ENCODE measurements around the gene TLX2. TPM values are rescaled to one million over a fixed set of nuclear protein-coding genes. Genes with fewer than 3 reads are reported as not detected.

Gene TLX2
- total and polyA plus RNA-seq, 2 of the 13 experiments (the other 11 are each of a cell fraction or from before 2014, with no cell fraction given): 0.05 to 0.20 TPM

DNA sequence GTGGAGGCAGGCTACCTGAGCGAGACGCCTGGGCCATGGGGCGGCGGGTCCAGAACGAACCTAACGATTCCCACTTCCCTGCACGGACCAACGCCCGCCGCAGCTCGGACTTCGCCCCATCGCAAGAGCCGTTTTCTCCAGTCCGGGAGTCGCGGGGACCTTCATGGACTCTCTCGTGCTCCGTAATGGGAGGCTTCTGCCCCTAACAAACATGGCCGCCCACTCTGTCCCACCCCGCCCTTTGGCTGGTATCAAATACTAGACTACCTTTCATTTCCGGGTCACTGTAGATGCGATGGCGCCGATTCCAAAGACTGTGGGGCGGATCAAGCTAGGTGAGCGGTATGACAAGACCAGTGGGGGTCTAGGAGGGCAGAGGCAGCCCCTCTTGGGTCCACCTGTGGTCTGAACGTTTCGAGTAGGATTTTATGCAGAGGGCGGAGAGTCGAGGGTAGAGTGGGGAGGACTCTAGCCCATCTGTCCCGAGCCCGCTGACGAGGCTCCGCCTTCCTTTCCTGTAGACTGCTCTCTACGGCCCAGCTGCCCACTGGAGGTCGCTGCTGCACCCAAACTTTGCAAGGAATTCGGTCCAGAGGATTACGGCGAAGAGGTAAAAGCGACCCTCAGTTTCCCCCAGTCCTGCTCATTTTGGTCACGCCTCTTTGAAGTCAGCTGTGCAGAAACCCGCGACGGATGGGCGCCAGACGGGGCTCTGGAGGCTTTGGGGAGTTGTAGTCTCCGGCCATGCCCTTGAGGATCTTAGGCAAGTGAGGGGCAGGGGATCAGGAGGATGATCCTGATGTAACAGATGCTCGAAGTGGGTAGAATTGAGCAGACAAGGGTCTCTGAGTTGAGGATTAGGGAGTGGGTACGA, 31.2 kb upstream of the TLX2 start, which contains the start of the genes CCDC142 and TTC31 (continued):
- TF ChIP-seq, protein P1, sequence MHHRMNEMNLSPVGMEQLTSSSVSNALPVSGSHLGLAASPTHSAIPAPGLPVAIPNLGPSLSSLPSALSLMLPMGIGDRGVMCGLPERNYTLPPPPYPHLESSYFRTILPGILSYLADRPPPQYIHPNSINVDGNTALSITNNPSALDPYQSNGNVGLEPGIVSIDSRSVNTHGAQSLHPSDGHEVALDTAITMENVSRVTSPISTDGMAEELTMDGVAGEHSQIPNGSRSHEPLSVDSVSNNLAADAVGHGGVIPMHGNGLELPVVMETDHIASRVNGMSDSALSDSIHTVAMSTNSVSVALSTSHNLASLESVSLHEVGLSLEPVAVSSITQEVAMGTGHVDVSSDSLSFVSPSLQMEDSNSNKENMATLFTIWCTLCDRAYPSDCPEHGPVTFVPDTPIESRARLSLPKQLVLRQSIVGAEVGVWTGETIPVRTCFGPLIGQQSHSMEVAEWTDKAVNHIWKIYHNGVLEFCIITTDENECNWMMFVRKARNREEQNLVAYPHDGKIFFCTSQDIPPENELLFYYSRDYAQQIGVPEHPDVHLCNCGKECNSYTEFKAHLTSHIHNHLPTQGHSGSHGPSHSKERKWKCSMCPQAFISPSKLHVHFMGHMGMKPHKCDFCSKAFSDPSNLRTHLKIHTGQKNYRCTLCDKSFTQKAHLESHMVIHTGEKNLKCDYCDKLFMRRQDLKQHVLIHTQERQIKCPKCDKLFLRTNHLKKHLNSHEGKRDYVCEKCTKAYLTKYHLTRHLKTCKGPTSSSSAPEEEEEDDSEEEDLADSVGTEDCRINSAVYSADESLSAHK (CRISPR knock-in tag; IDR thresholded peaks at IDR 0.05; ENCODE audit: borderline replicate concordance): no peak
- TF ChIP-seq ZNF747 (CRISPR knock-in tag; IDR thresholded peaks at IDR 0.05; ENCODE audit: borderline replicate concordance): no peak; the same call in 1 of the 2 replicates
- TF ChIP-seq, protein P2, sequence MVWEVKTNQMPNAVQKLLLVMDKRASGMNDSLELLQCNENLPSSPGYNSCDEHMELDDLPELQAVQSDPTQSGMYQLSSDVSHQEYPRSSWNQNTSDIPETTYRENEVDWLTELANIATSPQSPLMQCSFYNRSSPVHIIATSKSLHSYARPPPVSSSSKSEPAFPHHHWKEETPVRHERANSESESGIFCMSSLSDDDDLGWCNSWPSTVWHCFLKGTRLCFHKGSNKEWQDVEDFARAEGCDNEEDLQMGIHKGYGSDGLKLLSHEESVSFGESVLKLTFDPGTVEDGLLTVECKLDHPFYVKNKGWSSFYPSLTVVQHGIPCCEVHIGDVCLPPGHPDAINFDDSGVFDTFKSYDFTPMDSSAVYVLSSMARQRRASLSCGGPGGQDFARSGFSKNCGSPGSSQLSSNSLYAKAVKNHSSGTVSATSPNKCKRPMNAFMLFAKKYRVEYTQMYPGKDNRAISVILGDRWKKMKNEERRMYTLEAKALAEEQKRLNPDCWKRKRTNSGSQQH (CRISPR knock-in tag; IDR thresholded peaks at IDR 0.05; ENCODE audit: low read depth): peak; percentile 86
- TF ChIP-seq IKZF4 (CRISPR knock-in tag; IDR thresholded peaks at IDR 0.05; ENCODE audit: borderline replicate concordance, low read depth, not compliant biosample characterization): peak; percentile 87
- TF ChIP-seq, protein P3, sequence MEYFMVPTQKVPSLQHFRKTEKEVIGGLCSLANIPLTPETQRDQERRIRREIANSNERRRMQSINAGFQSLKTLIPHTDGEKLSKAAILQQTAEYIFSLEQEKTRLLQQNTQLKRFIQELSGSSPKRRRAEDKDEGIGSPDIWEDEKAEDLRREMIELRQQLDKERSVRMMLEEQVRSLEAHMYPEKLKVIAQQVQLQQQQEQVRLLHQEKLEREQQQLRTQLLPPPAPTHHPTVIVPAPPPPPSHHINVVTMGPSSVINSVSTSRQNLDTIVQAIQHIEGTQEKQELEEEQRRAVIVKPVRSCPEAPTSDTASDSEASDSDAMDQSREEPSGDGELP (IDR thresholded peaks at IDR 0.05; ENCODE audit: borderline replicate concordance, low read depth): 0 out of 2 replicates have a peak, but pooled peaks have one; percentile 15
- peak; percentile 84 for TF ChIP-seq ZIK1 (CRISPR knock-in tag; IDR thresholded peaks at IDR 0.05; ENCODE audit: borderline replicate concordance, low read depth)
- peak; percentile 50; the same call in 1 of the 2 replicates for TF ChIP-seq NFYB (CRISPR knock-in tag; IDR thresholded peaks at IDR 0.05)
- TF ChIP-seq ZNF20 (CRISPR knock-in tag; IDR thresholded peaks at IDR 0.05): 0 out of 2 replicates have a peak, but pooled peaks have one; percentile 14
- TF ChIP-seq RELA (CRISPR knock-in tag; IDR thresholded peaks at IDR 0.05): peak; percentile 4; the same call in 1 of the 2 replicates
- TF ChIP-seq, protein P4, sequence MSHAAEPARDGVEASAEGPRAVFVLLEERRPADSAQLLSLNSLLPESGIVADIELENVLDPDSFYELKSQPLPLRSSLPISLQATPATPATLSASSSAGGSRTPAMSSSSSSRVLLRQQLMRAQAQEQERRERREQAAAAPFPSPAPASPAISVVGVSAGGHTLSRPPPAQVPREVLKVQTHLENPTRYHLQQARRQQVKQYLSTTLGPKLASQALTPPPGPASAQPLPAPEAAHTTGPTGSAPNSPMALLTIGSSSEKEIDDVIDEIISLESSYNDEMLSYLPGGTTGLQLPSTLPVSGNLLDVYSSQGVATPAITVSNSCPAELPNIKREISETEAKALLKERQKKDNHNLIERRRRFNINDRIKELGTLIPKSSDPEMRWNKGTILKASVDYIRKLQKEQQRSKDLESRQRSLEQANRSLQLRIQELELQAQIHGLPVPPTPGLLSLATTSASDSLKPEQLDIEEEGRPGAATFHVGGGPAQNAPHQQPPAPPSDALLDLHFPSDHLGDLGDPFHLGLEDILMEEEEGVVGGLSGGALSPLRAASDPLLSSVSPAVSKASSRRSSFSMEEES (CRISPR knock-in tag; IDR thresholded peaks at IDR 0.05): no peak
- no peak; the same call in 1 of the 2 replicates for TF ChIP-seq ZNF232 (CRISPR knock-in tag; IDR thresholded peaks at IDR 0.05; ENCODE audit: borderline replicate concordance)
- TF ChIP-seq ZNF713 (CRISPR knock-in tag; IDR thresholded peaks at IDR 0.05): 0 out of 2 replicates have a peak, but pooled peaks have one; percentile 28
- peak; percentile 39; the same call in 1 of the 2 replicates for TF ChIP-seq SRF (IDR thresholded peaks at IDR 0.05; ENCODE audit: low read depth, low read length)
- TF ChIP-seq, protein P5, sequence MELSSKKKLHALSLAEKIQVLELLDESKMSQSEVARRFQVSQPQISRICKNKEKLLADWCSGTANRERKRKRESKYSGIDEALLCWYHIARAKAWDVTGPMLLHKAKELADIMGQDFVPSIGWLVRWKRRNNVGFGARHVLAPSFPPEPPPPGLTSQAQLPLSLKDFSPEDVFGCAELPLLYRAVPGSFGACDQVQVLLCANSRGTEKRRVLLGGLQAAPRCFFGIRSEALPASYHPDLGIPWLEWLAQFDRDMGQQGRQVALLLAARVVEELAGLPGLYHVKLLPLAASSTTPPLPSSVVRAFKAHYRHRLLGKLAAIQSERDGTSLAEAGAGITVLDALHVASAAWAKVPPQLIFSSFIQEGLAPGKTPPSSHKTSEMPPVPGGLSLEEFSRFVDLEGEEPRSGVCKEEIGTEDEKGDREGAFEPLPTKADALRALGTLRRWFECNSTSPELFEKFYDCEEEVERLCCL (CRISPR knock-in tag; IDR thresholded peaks at IDR 0.05; ENCODE audit: borderline replicate concordance): no peak
- no peak for TF ChIP-seq HNRNPUL1 (IDR thresholded peaks at IDR 0.05; ENCODE audit: low read depth, low read length)
- TF ChIP-seq POLR2AphosphoS5 (IDR thresholded peaks at IDR 0.05; ENCODE audit: low read depth, low read length): peak; percentile 92
- TF ChIP-seq, protein P6, sequence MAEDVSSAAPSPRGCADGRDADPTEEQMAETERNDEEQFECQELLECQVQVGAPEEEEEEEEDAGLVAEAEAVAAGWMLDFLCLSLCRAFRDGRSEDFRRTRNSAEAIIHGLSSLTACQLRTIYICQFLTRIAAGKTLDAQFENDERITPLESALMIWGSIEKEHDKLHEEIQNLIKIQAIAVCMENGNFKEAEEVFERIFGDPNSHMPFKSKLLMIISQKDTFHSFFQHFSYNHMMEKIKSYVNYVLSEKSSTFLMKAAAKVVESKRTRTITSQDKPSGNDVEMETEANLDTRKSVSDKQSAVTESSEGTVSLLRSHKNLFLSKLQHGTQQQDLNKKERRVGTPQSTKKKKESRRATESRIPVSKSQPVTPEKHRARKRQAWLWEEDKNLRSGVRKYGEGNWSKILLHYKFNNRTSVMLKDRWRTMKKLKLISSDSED (CRISPR knock-in tag; IDR thresholded peaks at IDR 0.05): no peak
- peak; percentile 99 for TF ChIP-seq GATAD1 (CRISPR knock-in tag; IDR thresholded peaks at IDR 0.05)
- no peak for TF ChIP-seq ZNF367 (CRISPR knock-in tag; IDR thresholded peaks at IDR 0.05; ENCODE audit: borderline replicate concordance)

Data from HepG2 (cell line).